Hematopoietic multipotent progenitor cell treated with erythropoietin and hydrocortisone succinate and interleukin-3 and kit ligand, for 8 days (in vitro differentiated cells): ENCODE data around the gene H6PD.
A peak's percentile ranks its signal among the peaks of the same experiment; 100 is the strongest.

ENCODE experiments used
- DNase-seq: peaks from one replicate; pipeline ENCODE4 v3.0.0-alpha.2; 2015

Gene H6PD

GRCh38 chr1:9211291-9211811 lies 23.2 kb upstream of the H6PD start:
- DNase-seq: no peak

GRCh38 chr1:9212735-9213134 lies 21.8 kb upstream of the H6PD start:
- DNase-seq: no peak

DNA sequence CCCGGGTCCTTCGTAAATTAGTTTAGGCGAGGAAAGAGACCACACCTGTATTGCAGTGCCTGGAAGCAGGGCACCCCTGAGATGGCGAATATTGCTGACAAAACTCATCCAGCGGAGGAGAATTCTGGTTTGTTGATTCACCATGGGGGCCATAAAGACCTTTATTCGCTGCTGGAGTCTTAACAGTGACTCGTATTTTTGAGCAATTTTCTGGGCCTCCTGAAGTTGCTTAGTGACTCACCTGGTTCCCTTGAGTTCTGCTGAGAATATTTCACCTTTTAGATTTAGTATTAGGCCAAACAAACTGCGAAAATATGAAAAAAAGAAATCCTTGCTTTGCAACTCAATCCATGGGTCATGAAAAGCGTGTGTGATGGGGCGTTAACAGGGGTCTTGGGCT lies 20.6 kb upstream of the H6PD start:
- no peak for DNase-seq

GRCh38 chr1:9218917-9219316 lies 15.7 kb upstream of the H6PD start:
- no peak for DNase-seq

DNA sequence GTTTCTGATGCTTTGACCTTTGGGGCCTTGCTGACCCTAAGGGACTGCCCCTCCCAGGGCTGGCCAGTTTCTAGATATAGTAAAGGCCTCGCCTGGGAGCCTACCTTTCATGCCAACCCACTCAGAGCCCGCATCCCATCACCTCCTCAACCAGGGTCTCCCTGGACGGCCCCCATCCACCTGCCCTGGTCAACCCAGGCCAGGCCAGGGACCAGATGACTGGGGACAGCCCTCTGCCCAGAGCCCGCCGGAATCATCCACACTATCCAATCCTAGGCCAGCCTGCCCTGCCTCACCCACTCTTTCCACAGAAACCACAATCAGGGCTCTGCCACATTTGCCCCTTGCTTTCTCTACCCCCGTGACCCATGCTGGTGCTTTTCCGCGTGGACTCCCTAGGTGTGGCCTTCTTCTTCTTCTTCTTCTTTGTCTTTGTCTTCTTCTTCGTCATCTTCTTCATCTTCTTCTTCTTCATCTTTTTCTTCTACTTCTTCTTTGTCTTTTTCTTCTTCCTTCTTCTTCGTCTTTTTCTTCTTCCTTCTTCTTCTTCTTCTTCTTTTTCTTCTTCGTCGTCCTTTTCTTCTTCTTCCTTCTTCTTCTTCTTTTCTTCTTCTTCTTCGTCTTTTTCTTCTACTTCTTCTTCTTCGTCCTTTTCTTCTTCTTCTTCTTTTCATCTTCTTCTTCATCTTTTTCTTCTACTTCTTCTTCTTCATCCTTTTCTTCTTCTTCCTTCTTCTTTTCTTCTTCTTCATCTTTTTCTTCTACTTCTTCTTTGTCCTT lies 11.5 kb upstream of the H6PD start:
- DNase-seq: no peak

- DNase-seq: no peak
These were observed 9.7 kb upstream of the H6PD start for GRCh38 chr1:9224664-9225410.

- no peak for DNase-seq
These were observed 9.2 kb upstream of the H6PD start for GRCh38 chr1:9225411-9225785.

DNA sequence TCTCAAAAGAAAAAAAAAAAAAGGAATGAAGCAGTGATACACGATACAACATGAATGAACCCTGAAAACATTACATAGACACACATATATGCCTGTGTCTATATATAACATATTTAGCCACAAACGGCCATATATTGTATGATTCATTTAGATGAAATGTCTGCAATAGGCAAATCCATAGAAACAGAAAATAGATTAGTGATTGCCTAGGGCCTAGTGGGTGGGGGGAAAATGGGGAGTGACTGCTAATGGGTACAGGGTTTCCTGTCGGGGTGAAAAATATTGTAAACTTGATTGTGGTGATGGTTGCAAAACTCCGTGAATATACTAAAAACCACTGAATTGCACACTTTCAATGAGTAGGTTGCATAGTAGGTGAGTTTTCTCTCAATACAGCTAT lies 6.0 kb upstream of the H6PD start:
- DNase-seq: no peak

GRCh38 chr1:9229549-9229948 lies 5.0 kb upstream of the H6PD start:
- no peak for DNase-seq

- no peak for DNase-seq
These were observed 3.6 kb upstream of the H6PD start for GRCh38 chr1:9230869-9231533.

DNA sequence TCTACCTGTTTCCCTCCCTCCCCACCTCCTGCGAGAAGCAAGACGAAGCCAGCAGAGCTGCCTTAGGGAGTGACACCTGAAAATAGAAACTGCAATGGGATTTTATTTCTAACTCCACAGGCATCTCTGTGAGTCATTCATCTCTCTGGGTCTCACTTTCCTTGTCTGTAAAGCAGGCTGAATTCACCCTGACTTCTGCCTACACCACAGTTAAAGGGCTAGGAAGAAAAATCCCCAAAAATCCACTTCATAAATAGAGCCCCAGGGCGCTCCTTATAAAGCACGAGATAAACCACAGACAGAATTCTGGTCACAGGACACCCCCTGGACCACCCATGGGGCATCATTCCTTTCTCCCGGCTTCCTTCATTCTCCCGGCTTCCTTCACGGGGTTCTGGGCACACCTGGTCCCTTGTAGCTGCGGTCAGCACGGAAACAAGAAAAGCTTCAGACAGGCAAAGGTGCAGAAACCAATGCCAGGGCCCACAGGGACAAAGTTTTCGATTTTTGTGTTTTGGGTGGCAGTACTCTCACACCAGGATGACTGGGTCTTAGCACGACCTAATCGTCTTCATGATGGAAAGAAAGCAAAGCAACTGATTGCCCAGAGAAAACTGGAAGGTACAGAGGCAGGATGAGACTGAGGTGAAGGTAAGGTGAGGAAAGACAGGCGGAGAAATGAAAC lies 2.8 kb upstream of the H6PD start:
- no peak for DNase-seq

DNA sequence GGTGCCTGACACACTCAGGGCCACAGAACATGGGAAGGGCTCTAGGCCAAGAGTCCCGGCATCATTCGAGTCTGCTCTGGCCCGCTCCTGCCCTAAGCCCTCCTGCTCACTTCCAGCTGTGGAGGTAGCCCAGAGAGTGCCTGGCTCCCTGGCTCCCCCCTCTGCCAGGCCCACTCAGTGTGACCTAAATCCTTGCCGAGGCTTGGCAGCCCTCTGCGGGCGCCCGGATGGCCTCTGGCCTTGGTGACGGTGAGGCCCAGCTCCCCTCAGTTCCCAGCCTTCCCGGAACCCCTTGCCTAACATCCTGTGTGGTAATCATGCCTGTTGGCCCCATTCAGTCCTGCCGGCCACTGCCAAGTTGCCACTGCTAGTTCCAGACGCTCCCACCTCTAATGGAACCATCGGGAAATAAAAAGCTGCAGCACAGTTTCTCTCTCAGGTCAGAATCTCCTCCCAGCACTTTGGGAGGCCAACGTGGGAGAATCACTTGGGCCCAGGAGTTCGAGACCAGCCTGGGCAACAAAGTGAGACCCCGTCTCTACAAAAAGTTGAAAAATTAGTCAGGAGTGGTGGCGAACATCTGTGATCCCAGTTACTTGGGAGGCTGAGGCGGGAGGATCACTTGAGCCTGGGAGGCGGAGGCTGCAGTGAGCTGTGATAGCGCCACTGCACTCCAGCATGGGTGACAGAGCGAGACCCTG lies 1.2 kb upstream of the H6PD start:
- no peak for DNase-seq

DNA sequence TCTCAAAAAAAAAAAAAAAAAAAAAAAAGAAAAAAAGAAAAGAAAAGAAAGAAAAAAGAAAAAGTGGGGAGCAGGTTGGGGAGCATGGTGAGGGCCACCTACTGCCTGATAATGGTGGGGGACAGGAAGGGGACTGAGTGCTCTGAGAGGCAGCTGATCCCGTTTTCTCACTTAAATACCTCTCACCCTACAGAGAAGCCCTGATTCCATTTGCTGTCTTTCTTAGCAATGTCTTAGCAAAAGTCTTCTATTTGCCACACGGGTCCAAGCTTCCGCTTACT lies 692 bp upstream of the H6PD start:
- DNase-seq: no peak

DNA sequence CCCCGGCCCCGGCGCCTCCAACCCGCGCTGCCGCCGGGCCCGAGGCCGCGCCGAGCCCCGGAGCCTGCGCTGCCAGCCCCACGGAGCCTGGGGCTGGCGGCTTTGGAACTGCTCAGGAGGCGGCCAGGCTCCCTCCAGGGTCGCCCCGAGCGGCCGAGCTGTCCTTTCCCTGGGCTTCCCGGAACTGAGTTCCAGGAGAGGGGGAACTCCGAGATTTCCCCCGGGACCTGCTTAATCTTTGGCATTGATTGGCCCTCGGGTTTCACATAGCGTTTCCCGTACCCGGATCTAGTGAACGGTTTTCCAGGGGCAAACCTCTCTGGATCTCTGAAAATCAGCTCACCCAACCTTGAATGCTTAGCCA lies 504 bp downstream of the H6PD start:
- DNase-seq: peak; percentile 11

- DNase-seq: no peak
These were observed 986 bp downstream of the H6PD start for GRCh38 chr1:9235560-9235959.

GRCh38 chr1:9238134-9238533 lies 3.6 kb downstream of the H6PD start:
- DNase-seq: no peak

DNA sequence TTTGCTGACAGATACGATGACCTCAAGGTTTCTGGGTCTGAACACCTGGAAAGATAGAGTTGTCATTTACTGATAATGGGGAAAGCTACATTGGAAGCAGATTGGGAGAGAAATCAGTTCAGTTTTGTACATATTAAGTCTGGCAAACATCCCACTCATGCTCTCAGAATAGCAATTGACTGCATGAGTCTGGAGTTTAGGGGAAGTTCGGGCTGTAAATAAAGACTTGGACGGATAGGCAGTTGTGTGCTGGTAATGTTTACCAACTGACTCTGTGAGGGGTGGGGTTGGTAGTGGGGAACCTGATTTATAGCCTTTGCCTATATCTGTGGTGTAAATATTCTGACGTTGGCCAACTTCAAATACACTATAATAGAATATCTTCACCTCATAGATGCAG lies 4.0 kb downstream of the H6PD start:
- no peak for DNase-seq

DNA sequence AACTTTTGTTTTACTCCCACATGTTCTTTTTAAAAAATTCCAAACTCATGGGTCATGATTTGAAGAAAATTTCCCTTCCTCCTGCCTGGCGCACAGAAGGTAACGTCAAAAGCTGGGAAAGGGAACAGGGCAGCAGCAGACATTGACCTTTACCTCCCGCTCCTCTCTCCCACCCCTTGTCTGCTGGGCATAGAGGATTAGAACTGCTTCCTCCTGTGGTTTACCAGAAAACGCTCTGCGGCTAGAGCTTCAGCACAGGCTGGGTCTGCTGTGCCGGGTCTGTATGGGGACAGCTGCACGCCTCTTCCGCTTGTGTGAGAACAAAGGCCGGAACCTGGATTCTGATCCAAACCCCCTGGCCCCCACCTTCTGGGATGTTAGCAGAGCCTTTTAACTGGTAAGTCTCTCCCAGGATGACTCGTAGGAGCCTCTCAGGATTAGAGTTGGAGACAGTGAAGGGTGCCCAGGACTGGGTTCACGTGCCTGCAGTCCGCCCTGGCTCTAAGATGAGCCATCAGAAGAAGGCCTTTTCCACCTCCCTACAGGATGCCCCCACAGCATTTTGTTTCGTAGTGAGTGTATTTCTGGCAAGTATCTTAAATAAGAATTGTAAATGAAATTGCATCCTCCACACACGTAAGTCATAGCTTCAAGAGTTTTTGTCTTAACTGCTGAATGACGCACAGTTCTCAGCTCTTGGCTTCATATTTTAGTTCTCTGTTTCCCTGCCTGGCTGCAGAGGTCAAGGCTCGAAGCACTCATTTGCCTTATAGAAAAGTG lies 5.2 kb downstream of the H6PD start:
- DNase-seq: peak; percentile 76

GRCh38 chr1:9240914-9241820 lies 6.6 kb downstream of the H6PD start:
- DNase-seq: no peak

DNA sequence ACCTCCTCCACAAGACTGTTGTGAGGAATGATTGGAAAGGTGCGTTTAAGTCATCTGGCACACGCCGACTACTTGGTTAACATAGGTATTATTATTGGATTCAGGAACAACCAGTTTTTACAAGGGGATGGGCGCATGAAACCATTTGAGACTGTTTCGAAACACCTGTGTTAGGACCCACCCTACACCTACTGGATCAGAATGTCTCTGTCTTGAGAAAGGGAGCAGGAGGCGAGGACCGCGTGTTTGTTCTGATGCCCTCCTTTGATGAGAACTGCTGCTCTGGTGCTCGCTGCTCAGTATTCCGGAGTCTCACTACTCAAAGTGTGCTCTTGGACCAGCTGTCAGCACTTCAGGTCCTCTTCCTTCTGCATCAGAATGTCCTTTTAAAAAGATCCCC lies 7.3 kb downstream of the H6PD start:
- DNase-seq: no peak
